Endothelial cell of umbilical vein (primary cell): ENCODE results near the gene CDH7. TPM values are rescaled to one million over a fixed set of nuclear protein-coding genes. Genes with fewer than 3 reads are reported as not detected.

Experiments
- BruUV-seq: library from RNA; stranded (reverse); fragments of 400-500 nt; replicated peaks from 2 replicates; lab custom pipeline; 2021; lab: Mats Ljungman, UMichigan
- CTCF ChIA-PET: fragments of 300-600, 350-600 bp; sonication (Branson Sonifier 250); formaldehyde crosslinking; loops from one replicate; lab custom pipeline; 2021; ENCODE audit warnings: antibody characterized with exemption, inconsistent platforms; lab: Charles Lee
- POLR2A ChIA-PET: fragments of 300-600, 350-600 bp; sonication (Branson Sonifier 250); formaldehyde crosslinking; loops from one replicate; lab custom pipeline; 2021; ENCODE audit warnings: antibody characterized with exemption, inconsistent platforms; lab: Charles Lee
- DNase-seq: peaks from one replicate; pipeline ENCODE4 v3.0.0-alpha.2; 2011; ENCODE audit warnings: low read depth, low spot score
- FAIRE-seq: peaks from 2 replicates; lab custom pipeline; 2011; peaks lifted over from hg19 to GRCh38; lab: Jason Lieb, UNC
- H2AFZ ChIP-seq: 2 replicates; pipeline ENCODE4 v1.6.0; 2012; ENCODE audit warnings: low read depth, low read length, control low read depth, inconsistent platforms
- H3K27ac ChIP-seq: 2 replicates; pipeline ENCODE4 v1.5.1; 2011; ENCODE audit warnings: low read depth, mild to moderate bottlenecking, control low read depth, low read length, moderate library complexity; ENCODE audit not compliant: insufficient read depth
- H3K27me3 ChIP-seq, 2 experiments: 2 replicates each; pipeline versions ENCODE4 v1.6.0 to v1.6.1; 2011; ENCODE audit warnings: low read length in 2 of 2, mixed read lengths in 1 of 2; ENCODE audit not compliant: control insufficient read depth in 2 of 2, insufficient read depth in 2 of 2
- H3K36me3 ChIP-seq, 2 experiments: 2 replicates in 1 of 2; 3 replicates in 1 of 2; pipeline ENCODE4 v1.5.1; 2011; ENCODE audit warnings: low read length in 2 of 2, mild to moderate bottlenecking in 1 of 2, moderate library complexity in 1 of 2; ENCODE audit not compliant: control insufficient read depth in 2 of 2, insufficient read depth in 2 of 2; ENCODE audit errors: extremely low read depth in 1 of 2
- H3K4me1 ChIP-seq: 3 replicates; pipeline ENCODE4 v1.5.1; 2011; ENCODE audit warnings: mild to moderate bottlenecking, low read length; ENCODE audit not compliant: control insufficient read depth, insufficient read depth; ENCODE audit errors: extremely low read depth
- H3K4me2 ChIP-seq: 2 replicates; pipeline ENCODE4 v1.6.1; 2011; ENCODE audit warnings: low read length, control low read depth, mixed read lengths; ENCODE audit not compliant: insufficient read depth
- H3K4me3 ChIP-seq, 3 experiments: fragments of 200-600 bp in 1 of 3; sonication (generic), shearing (Covaris generic) in 1 of 3; replicated peaks in 1 of 3; 2 replicates each; pipeline ENCODE4 v1.5.1; 2011 to 2016; ENCODE audit warnings: control low read depth in 3 of 3, low read length in 3 of 3, mild to moderate bottlenecking in 2 of 3, inconsistent platforms in 1 of 3, low read depth in 1 of 3, moderate library complexity in 1 of 3; ENCODE audit not compliant: insufficient read depth in 1 of 3
- H3K79me2 ChIP-seq: 2 replicates; pipeline ENCODE4 v1.6.0; 2012; ENCODE audit warnings: low read length, inconsistent platforms; ENCODE audit not compliant: control insufficient read depth, insufficient read depth
- H3K9ac ChIP-seq: replicated peaks from 2 replicates; pipeline ENCODE3; 2011; ENCODE audit warnings: low read length, control low read depth; ENCODE audit not compliant: insufficient read depth; ENCODE audit errors: extremely low read depth
- H3K9me1 ChIP-seq: replicated peaks from 3 replicates; pipeline ENCODE4 v1.6.0; 2011; ENCODE audit warnings: mild to moderate bottlenecking, low read length; ENCODE audit not compliant: control insufficient read depth, insufficient read depth; ENCODE audit errors: extremely low read depth
- H3K9me3 ChIP-seq: replicated peaks from 2 replicates; pipeline ENCODE4 v1.5.1; 2012; ENCODE audit warnings: low read length, inconsistent platforms; ENCODE audit not compliant: control insufficient read depth, insufficient read depth
- H4K20me1 ChIP-seq: replicated peaks from 2 replicates; pipeline ENCODE3; 2011; ENCODE audit warnings: mild to moderate bottlenecking, low read length; ENCODE audit not compliant: control insufficient read depth, insufficient read depth; ENCODE audit errors: extremely low read depth
- CTCF ChIP-seq, 2 donors: IDR thresholded peaks; 1 replicate in 1 of 2; 2 replicates in 1 of 2; pipeline ENCODE4 v1.5.1; 2011; ENCODE audit warnings: low read length in 2 of 2, mild to moderate bottlenecking in 2 of 2, moderate library complexity in 2 of 2, control low read depth in 1 of 2, inconsistent platforms in 1 of 2, low read depth in 1 of 2; ENCODE audit not compliant: insufficient read depth in 1 of 2; ENCODE audit errors: extremely low read depth in 1 of 2
- EZH2 ChIP-seq: IDR thresholded peaks from 2 replicates; pipeline ENCODE4 v1.6.1; 2012; ENCODE audit warnings: borderline replicate concordance, low read depth, mild to moderate bottlenecking, moderate library complexity, low read length, inconsistent platforms; ENCODE audit not compliant: severe bottlenecking
- FOS ChIP-seq: IDR thresholded peaks from 2 replicates; pipeline ENCODE4 v1.6.1; 2011; ENCODE audit warnings: mild to moderate bottlenecking, low read length, moderate library complexity, borderline replicate concordance; ENCODE audit not compliant: insufficient read depth
- GATA2 ChIP-seq: IDR thresholded peaks from 2 replicates; pipeline ENCODE4 v1.7.0; 2011; ENCODE audit warnings: low read depth, mild to moderate bottlenecking, moderate library complexity, mixed read lengths, low read length; ENCODE audit not compliant: insufficient read length, insufficient read depth
- JUN ChIP-seq: IDR thresholded peaks from 2 replicates; pipeline ENCODE4 v1.6.1; 2011; ENCODE audit warnings: borderline replicate concordance, low read depth; ENCODE audit not compliant: insufficient read length, insufficient read depth
- MAX ChIP-seq: IDR thresholded peaks from 2 replicates; pipeline ENCODE4 v1.6.1; 2011; ENCODE audit not compliant: insufficient read depth, insufficient read length
- MYC ChIP-seq: IDR thresholded peaks from one replicate; pipeline ENCODE4 v1.6.1; 2011; ENCODE audit warnings: mild to moderate bottlenecking, low read depth, low read length
- POLR2A ChIP-seq: IDR thresholded peaks from 2 replicates; pipeline ENCODE4 v1.6.1; 2012; ENCODE audit warnings: low read depth, mild to moderate bottlenecking, control low read depth, low read length
- POLR2AphosphoS5 ChIP-seq: IDR thresholded peaks from 2 replicates; pipeline ENCODE4 v1.6.1; 2012; ENCODE audit warnings: low read depth, mild to moderate bottlenecking, control low read depth, low read length, moderate library complexity; ENCODE audit not compliant: insufficient read depth
- dilution Hi-C: fragments of 300-500 bp; cut with MboI; formaldehyde crosslinking; loops from one replicate; pipeline ENCODE4 v1.15.0; 2019; ENCODE audit warnings: low sequenced_read_pairs; ENCODE audit not compliant: extremely low pct_ligation_motif_present
- intact Hi-C: fragments of 100-400 bp; cut with micrococcal nuclease; formaldehyde crosslinking; loops from one replicate; pipeline ENCODE4 v1.10.0; 2022
- polyA plus RNA-seq, 4 experiments: library from polyadenylated mRNA; depleted of rRNA in 3 of 4; stranded (reverse) in 3 of 4; unstranded in 1 of 4; fragments of >200 nt; gene quantifications; 2 replicates each; pipeline versions ENCODE4 v1.2.1 to v1.2.3, GENCODE V29; 2011 to 2012; ENCODE audit warnings: missing spikeins in 1 of 4
- total RNA-seq: library from RNA; stranded (reverse); gene quantifications from 2 replicates; pipeline ENCODE4 v1.2.3, GENCODE V29; 2021

The CDH7 gene
- total and polyA plus RNA-seq, 2 donors (not counting 3 experiments of a cell fraction or from before 2014, with no cell fraction given), result not detected

DNA sequence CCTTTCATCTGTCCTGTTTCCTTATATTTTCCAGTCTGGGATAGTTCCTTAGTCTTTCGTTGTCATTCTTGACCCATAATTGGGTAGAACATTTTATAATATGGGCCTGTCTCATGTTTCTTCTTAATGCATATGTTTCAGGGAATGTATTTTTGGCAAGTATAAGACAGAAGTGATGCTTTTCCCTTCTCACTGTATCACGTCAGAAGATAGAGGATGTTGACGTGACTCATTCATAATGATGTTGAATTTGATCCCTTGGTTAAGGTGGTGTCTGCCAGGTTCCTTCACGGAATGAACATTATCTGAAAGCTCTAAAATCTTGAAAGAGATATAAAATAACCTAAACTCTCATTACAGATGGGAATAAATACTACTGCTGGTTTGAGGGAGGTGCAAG is 18.8 kb downstream of the CDH7 start:
- Histone ChIP-seq H4K20me1 (no peaks in the 10 kb centered on the region), H2AFZ (no peak overlapping the region), H3K9me3 (no peaks in the 10 kb centered on the region), H3K79me2 (no peaks in the 10 kb centered on the region), H3K4me2 (no peak overlapping the region), H3K4me3 (no peak overlapping the region), H3K9ac (no peak overlapping the region), H3K36me3 (no peaks in the 10 kb centered on the region), H3K9me1 (no peaks in the 10 kb centered on the region), H3K27ac (no peak overlapping the region), H3K4me1 (no peaks in the 10 kb centered on the region), H3K27me3 (no peaks in the 10 kb centered on the region)
- DNase-seq, result no peak
- CTCF ChIA-PET, result interaction anchor here (0.5 kb wide), 1 partner anchor 10 kb away, joined by 3 read pairs; no protein-coding TSS in a partner anchor
- FAIRE-seq, result no peak
- POLR2A ChIA-PET, result no interaction called here
- no peak for TF ChIP-seq JUN
- no peak for TF ChIP-seq EZH2
- TF ChIP-seq FOS, result no peak
- TF ChIP-seq POLR2A, result no peak
- no peak for TF ChIP-seq MAX
- no peak for TF ChIP-seq POLR2AphosphoS5
- no peak for TF ChIP-seq MYC
- TF ChIP-seq CTCF (IDR thresholded peaks at IDR 0.05; ENCODE audit: extremely low read depth in 1 of 2, insufficient read depth in 1 of 2, low read depth in 1 of 2, low read length in 2 of 2), result no peak
- TF ChIP-seq GATA2, result no peak
- dilution Hi-C loops (no loop called here), intact Hi-C loops (no loop called here)
- no TSS peak for BruUV-seq
